Caki2 (cell line): Measurements from ENCODE around the gene ACTG2. TPM values are rescaled to one million over a fixed set of nuclear protein-coding genes. Genes with fewer than 3 reads are reported as not detected.
"Not testable (repeated sequence)": the region's sequence is repeated elsewhere in the genome, so short reads cannot be mapped to it uniquely, and the experiment has no call there.

Experiments
- DNase-seq: peaks from one replicate; pipeline ENCODE4 v3.0.0-alpha.2; 2015; ENCODE audit warnings: low read depth
- in situ Hi-C: cut with HindIII; loops from 2 replicates; pipeline ENCODE4 v1.10.0; 2016; ENCODE audit warnings: low sequenced_read_pairs, low pct_unique_long_range_greater_than_20kb, mixed read lengths
- total RNA-seq: library from RNA; depleted of rRNA; stranded (reverse); fragments of >200 nt; shearing (Covaris generic); gene quantifications from 2 replicates; pipeline ENCODE4 v1.2.3, GENCODE V29; 2014; ENCODE audit warnings: low replicate concordance

Gene ACTG2
- total RNA-seq, 1 experiment from 2014 or later = not detected

GRCh38 chr2:73925853-73926492 is 33.2 kb downstream of the ACTG2 start:
- DNase-seq = peak; percentile 62
- in situ Hi-C loops = no loop called here

GRCh38 chr2:73926493-73927327 is 33.9 kb downstream of the ACTG2 start, which contains the start of gene DGUOK:
DGUOK (plus strand) TSS chr2:73926880; CDS start chr2:73926911, 31 bp downstream.
- DNase-seq = peak; percentile 95
- in situ Hi-C loops = no loop called here

GRCh38 chr2:73927344-73927743 is 34.5 kb downstream of the ACTG2 start:
- no peak for DNase-seq
- in situ Hi-C loops = no loop called here

- in situ Hi-C loops = no loop called here
- DNase-seq = no peak
Observed at GRCh38 chr2:73928963-73929347, 36.1 kb downstream of the ACTG2 start.

GRCh38 chr2:73930386-73930785 is 37.6 kb downstream of the ACTG2 start:
- no peak for DNase-seq
- in situ Hi-C loops = no loop called here

- in situ Hi-C loops = no loop called here
- no peak for DNase-seq
Observed at GRCh38 chr2:73931531-73932500, 39.0 kb downstream of the ACTG2 start.

- in situ Hi-C loops = no loop called here
- DNase-seq = no peak
Observed at GRCh38 chr2:73933194-73933593, 40.4 kb downstream of the ACTG2 start.

GRCh38 chr2:73935641-73936040 is 42.8 kb downstream of the ACTG2 start:
- in situ Hi-C loops = no loop called here
- no peak for DNase-seq

GRCh38 chr2:73937103-73937885 is 44.5 kb downstream of the ACTG2 start:
- DNase-seq = no peak
- in situ Hi-C loops = no loop called here

GRCh38 chr2:73937899-73938298 is 45.1 kb downstream of the ACTG2 start:
- in situ Hi-C loops = no loop called here
- no peak for DNase-seq

- no peak for DNase-seq
- in situ Hi-C loops = no loop called here
Observed at GRCh38 chr2:73938718-73939352, 46.0 kb downstream of the ACTG2 start.

GRCh38 chr2:73939419-73939818 is 46.6 kb downstream of the ACTG2 start:
- DNase-seq = no peak
- in situ Hi-C loops = no loop called here

- DNase-seq, in situ Hi-C loops: not testable (repeated sequence)
Observed at GRCh38 chr2:73940066-73940465, 47.3 kb downstream of the ACTG2 start.

GRCh38 chr2:73942664-73943063 is 49.9 kb downstream of the ACTG2 start:
- in situ Hi-C loops = no loop called here
- no peak for DNase-seq

GRCh38 chr2:73944714-73945113 is 51.9 kb downstream of the ACTG2 start:
- in situ Hi-C loops = no loop called here
- no peak for DNase-seq

GRCh38 chr2:73946215-73946614 is 53.4 kb downstream of the ACTG2 start:
- in situ Hi-C loops = no loop called here
- DNase-seq = no peak

- no peak for DNase-seq
- in situ Hi-C loops = no loop called here
Observed at GRCh38 chr2:73946666-73947065, 53.9 kb downstream of the ACTG2 start.
